ENCODE data around the gene RASAL2.

The RASAL2 gene

DNA sequence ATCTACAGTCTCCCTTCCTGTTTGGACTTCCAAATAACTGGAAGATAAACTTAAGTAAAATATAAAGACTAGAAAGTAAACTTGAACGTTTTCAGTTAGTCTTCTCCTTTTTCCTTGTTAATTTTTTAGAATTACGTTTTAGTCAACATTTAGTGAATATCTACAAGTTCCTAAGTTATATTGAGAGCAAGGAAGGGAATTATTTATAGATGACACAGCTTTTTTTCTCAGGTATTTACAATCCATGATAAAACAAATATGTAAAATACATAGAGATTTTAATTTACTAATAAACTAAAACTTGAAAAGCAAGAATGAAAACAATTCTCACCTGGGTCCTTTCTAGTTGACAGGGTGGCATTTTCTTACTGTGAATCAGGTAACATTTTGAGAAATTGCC, 313.3 kb downstream of the RASAL2 start:
- no peak for DNase-seq

DNA sequence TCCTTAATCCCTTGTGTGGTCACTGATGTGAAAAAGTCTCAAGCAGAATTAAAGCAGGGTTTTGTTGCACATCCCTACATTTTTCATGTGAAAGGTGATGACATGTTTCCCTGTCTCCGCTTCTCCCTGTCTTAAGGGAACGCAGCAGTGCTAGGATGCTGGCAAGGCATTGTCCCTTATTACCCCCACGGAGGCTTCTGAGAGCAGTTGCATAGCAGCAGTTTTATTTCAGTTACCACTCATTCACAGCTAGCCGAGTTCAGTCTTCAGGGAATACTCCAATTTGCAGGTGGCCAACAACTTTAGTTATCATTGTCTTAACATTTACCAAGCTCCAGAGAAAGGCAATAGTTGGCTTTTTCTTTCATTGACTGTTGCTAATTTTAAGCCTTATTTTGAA, 313.8 kb downstream of the RASAL2 start:
- DNase-seq: no peak

GRCh38 chr1:178408871-178409270, 315.0 kb downstream of the RASAL2 start:
- no peak for DNase-seq

DNA sequence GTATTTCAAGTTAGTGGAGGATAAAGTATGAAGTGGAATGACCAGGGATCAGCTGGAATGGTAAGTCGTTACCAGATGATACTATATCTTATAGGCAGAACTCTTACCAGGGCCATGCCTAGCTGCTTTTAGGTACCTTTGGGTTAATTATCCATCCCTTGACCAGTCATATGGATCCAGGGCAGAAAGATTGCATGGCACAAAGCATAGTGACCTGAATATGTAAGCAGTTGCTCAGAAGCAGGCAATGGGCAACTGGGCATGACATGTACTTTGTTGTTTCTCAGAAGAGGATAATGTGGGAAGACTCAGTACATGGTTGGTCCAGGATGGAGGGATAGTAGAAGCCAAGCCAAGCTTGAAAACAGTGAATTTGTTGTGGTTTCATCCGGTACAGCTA, 315.6 kb downstream of the RASAL2 start:
- no peak for DNase-seq

DNA sequence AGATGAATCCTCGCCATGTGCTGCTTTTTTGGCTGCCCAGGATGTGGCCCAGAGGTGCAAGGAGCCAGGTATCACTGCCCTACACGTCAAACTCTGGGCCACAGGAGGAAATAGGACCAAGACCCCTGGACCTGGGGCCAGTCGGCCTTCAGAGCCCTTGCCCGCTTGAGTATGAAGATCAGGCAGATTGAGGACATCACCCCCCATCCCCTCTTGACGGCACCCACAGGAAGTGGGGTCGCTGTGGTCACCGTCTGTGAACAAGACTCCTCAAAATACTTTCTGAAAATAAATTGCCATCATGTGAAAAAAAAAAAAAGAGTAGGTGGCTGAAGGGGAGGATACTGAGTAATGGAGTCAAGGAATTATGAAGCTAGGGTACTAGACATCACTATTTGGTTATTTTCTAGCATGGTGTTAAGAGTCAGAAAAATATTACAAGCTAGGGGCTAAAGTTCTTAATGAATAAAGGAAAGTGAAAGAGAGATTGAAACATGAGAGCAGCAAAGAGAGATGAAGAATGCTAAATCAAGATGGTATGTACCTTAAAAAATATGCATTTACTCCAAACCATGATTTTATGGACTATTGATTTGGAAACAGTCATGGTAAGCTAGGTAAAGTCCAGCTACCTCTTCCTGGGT, 318.0 kb downstream of the RASAL2 start:
- no peak for DNase-seq

- DNase-seq: no peak
Observed at GRCh38 chr1:178412400-178412770, 318.5 kb downstream of the RASAL2 start.

DNA sequence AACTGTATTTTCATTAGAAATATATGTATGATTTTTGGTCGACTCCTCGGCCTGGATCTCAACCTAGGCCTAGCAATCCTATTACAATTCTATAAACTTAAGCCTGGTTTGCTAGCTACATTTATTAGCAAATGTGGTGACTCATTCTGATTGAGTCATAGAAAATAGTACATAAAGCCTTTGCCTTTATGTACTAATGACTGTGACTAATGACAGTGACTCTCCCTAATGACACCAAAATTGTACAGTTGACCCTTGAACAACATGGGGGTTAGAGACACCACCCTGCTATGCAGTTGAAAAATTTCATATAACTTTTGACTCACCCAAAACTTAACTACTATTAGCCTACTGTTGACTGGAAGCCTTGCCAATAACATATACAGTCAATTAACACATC, 324.0 kb downstream of the RASAL2 start:
- DNase-seq: no peak

- no peak for DNase-seq
Observed at GRCh38 chr1:178418284-178418955, 324.5 kb downstream of the RASAL2 start.

DNA sequence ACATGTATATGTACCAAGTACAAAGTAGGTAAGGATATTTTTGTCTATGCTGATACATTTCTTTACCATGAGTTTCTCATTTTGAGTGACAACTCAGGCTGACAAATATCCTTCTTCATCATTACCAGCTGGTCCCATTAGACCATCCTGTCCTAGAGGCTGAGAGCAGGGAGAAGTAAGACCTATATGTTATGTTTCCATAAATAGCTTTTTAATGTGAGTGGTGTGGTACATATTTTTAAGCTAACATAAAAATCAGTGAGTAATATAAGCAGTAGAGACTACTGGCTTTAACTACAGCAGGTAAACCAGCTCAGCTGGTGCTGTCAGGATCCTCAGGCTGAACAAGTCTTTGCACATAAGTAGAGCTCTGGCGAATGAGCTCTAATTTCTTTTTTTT, 340.5 kb downstream of the RASAL2 start:
- DNase-seq: no peak

- no peak for DNase-seq
Observed at GRCh38 chr1:178434899-178435435, 341.1 kb downstream of the RASAL2 start.

GRCh38 chr1:178436899-178437298, 343.0 kb downstream of the RASAL2 start:
- DNase-seq: no peak

DNA sequence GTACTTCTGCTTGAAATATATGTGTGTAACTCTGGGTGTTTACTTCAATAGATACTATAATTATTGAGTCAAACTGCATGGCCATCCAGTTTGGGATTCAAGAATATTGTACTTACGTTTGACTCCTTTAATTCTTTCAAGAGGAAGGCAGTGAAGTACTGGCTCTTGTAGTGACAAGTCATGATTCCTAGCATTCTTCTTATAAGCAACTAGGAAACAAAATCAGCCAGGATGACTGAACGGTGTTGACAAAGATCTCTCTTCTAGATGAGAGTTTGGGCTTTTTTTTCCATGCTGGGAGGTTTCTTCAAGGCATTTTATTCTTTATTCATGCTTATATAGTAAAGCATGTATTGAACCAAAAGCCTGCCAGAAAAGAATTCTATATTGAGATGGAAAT, 344.5 kb downstream of the RASAL2 start:
- DNase-seq: no peak

GRCh38 chr1:178442925-178443324, 349.0 kb downstream of the RASAL2 start:
- DNase-seq: no peak

- no peak for DNase-seq
Observed at GRCh38 chr1:178450871-178451270, 357.0 kb downstream of the RASAL2 start.

DNA sequence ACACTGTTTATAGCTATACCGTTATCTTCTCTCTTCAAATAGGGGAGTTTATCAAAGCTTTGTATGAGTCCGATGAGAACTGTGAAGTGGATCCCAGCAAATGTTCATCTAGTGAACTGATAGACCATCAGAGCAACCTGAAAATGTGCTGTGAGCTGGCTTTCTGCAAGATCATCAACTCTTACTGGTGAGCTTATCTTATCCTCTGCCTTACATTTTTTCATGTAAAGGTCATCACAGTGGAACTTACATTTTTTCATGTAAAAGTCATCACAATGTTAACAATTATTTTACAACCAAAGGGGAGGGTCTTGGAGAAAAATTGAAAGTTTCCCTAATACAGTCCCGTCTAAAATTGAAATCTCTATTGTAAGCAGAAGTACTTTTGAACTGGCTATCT, 357.6 kb downstream of the RASAL2 start:
- no peak for DNase-seq

GRCh38 chr1:178452013-178452412, 358.1 kb downstream of the RASAL2 start:
- DNase-seq: no peak

DNA sequence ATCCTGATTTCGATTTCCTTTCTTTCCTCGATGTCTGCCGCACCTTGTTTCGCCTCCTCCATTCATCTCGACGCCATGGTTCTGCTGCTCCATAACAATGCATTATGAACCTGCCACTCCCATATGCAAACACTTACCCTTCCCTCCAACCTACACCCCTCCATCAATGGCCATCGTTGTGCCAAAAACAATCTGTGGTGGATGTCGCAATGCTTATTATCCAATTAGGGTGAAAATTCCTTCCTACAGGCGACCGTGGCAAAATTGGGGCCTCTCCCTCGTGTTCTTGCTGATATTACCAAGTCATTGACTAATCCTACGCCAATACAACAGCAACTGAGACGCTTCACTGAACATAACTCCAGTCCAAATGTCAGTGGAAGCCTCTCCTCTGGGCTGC, 362.6 kb downstream of the RASAL2 start:
- DNase-seq: no peak

DNA sequence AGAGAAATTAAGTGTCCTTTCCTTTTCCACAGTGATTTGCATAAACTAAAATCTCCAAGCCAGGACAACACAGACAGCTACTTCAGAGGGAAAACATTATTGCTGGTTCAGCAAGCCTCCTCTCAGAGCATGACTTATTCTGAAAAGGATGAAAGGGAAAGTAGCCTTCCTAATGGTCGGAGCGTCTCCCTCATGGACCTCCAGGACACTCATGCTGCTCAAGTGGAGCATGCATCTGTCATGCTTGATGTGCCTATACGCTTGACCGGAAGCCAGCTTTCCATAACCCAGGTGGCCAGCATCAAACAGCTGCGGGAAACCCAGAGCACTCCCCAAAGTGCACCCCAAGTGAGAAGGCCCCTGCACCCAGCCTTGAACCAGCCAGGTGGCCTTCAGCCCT, 363.7 kb downstream of the RASAL2 start:
- DNase-seq: no peak

DNA sequence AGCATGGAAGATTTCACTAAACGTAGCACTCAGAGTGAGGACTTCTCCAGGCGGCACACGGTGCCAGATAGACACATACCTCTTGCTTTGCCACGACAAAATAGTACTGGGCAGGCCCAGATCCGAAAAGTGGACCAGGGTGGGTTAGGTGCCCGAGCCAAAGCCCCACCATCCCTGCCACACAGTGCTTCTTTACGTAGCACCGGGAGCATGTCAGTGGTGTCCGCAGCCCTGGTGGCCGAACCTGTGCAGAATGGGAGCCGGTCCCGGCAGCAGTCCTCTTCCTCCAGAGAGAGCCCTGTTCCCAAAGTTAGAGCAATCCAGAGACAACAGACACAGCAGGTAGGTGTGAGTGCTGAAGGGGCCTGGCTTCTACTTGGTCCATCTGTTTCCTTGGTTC, 364.3 kb downstream of the RASAL2 start:
- no peak for DNase-seq

DNA sequence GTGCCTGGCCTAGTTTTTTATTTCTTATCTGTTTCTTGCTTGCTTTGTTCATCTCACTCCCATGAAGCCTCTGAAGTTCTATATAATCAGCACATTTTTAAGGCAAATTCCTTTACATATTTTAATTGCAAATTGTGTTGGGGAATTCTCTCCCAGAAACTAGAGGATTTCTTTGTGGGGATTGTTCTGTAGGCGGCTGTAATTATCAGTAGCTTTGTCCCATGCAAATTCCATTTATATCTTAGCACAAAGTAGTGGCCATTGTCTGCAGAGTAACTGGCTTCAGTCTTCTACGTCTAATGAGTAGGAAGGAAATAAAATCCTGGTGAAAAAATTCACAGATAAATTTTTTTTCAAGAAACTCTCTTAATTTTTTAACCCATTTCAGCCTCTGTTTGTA, 367.2 kb downstream of the RASAL2 start:
- DNase-seq: no peak

DNA sequence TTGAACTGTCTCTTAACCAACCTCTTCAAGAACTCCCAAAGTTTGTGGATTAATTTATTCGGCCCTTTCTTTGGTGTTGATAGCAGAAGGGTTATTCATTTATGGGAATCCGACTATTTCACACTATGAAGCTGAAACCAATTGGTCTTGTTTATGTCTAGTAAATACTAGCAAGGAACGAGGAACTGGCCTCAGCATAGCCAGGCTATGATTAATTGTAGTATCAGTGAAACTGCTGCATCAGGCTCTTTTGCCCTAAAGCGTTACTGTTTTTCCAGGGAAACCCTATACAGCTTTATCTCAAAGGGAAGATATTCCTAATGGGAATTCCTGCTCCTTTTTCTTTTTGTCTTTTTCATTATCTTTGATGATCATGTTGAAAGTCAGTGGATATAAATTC, 367.8 kb downstream of the RASAL2 start:
- DNase-seq: no peak

- DNase-seq: no peak
Observed at GRCh38 chr1:178464141-178464540, 370.2 kb downstream of the RASAL2 start.

- no peak for DNase-seq
Observed at GRCh38 chr1:178464566-178464965, 370.7 kb downstream of the RASAL2 start.

GRCh38 chr1:178465011-178465410, 371.1 kb downstream of the RASAL2 start:
- no peak for DNase-seq

DNA sequence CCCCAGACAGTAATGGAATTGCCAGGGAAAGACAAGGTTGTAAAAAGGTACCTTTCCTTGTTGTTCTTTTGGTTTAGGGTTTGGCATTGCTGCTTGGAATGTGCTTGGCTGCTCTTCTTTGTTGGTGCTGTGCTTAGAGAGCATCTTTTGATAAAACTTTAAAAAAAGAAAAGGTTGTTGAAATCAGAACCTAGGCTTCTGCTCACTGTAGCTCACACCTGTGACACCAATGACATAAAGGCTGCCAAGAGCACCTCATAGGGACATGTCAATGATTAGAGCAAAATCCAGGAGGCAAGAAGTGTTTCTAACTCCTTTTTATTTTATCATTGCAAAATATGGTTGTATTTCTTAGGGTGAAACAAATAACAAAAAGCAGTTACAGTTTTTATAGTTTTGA, 373.9 kb downstream of the RASAL2 start:
- no peak for DNase-seq
